ENCODE results near the gene ATP8A2. TPM values are rescaled to one million over a fixed set of nuclear protein-coding genes. Genes with fewer than 3 reads are reported as not detected.
A peak's percentile ranks its signal among the peaks of the same experiment; 100 is the strongest.
"Not testable (repeated sequence)": the region's sequence is repeated elsewhere in the genome, so short reads cannot be mapped to it uniquely, and the experiment has no call there.

Gene ATP8A2
- total RNA-seq, 2 donors from 2014 or later = 0.13 to 0.21 TPM

- Mint-ChIP-seq H3K27me3 (peaks cover 13% of the 10 kb centered on the region), H3K4me1 (no peaks in the 10 kb centered on the region), H3K36me3 (ENCODE audit: low read depth) (no peaks in the 10 kb centered on the region), H3K27ac (no peak overlapping the region), H3K4me3 (no peak overlapping the region), H3K9me3 (no peaks in the 10 kb centered on the region)
- no peak for ATAC-seq (replicated peaks)
Observed at GRCh38 chr13:25802579-25802978, 430.8 kb downstream of the ATP8A2 start.

- Mint-ChIP-seq H3K27me3 (peaks cover 13% of the 10 kb centered on the region), H3K4me3 (no peak overlapping the region)
- ATAC-seq (replicated peaks) = no peak
Observed at GRCh38 chr13:25803641-25804040, 431.9 kb downstream of the ATP8A2 start.

GRCh38 chr13:25806264-25806974 is 434.6 kb downstream of the ATP8A2 start:
- ATAC-seq (replicated peaks) = peak; percentile 92
- peaks cover 8% of the 10 kb centered on the region for H3K27me3 Mint-ChIP-seq
- H3K27ac Mint-ChIP-seq = no peak overlapping the region
- H3K9me3 Mint-ChIP-seq = peaks cover 4% of the 10 kb centered on the region
- H3K4me1 Mint-ChIP-seq = no peaks in the 10 kb centered on the region
- no peaks in the 10 kb centered on the region for H3K36me3 Mint-ChIP-seq (ENCODE audit: low read depth)
- no peak overlapping the region for H3K4me3 Mint-ChIP-seq

More at GRCh38 chr13:25803641-25804040, 431.9 kb downstream of the ATP8A2 start:
- Mint-ChIP-seq H3K9me3 (no peaks in the 10 kb centered on the region), H3K4me1 (no peaks in the 10 kb centered on the region), H3K36me3 (ENCODE audit: low read depth) (no peaks in the 10 kb centered on the region), H3K27ac (no peak overlapping the region)

- Mint-ChIP-seq H3K27me3 (peaks cover 3% of the 10 kb centered on the region), H3K9me3 (peaks cover 10% of the 10 kb centered on the region), H3K27ac (no peak overlapping the region), H3K36me3 (ENCODE audit: low read depth) (no peaks in the 10 kb centered on the region), H3K4me3 (no peak overlapping the region), H3K4me1 (no peaks in the 10 kb centered on the region)
- ATAC-seq (replicated peaks) = no peak
Observed at GRCh38 chr13:25807562-25807961, 435.8 kb downstream of the ATP8A2 start.

- H3K4me3 Mint-ChIP-seq = no peak overlapping the region
- no peak for ATAC-seq (replicated peaks)
- H3K9me3 Mint-ChIP-seq = peaks cover 10% of the 10 kb centered on the region
- peaks cover 3% of the 10 kb centered on the region for H3K27me3 Mint-ChIP-seq
- H3K27ac Mint-ChIP-seq = no peak overlapping the region
- H3K4me1 Mint-ChIP-seq = no peaks in the 10 kb centered on the region
- H3K36me3 Mint-ChIP-seq (ENCODE audit: low read depth) = no peaks in the 10 kb centered on the region
Observed at GRCh38 chr13:25811506-25811905, 439.7 kb downstream of the ATP8A2 start.

- Mint-ChIP-seq H3K27ac (no peak overlapping the region), H3K4me1 (no peaks in the 10 kb centered on the region), H3K9me3 (peaks cover 6% of the 10 kb centered on the region), H3K27me3 (no peaks in the 10 kb centered on the region), H3K36me3 (ENCODE audit: low read depth) (no peaks in the 10 kb centered on the region), H3K4me3 (no peak overlapping the region)
- no peak for ATAC-seq (replicated peaks)
Observed at GRCh38 chr13:25816239-25816638, 444.5 kb downstream of the ATP8A2 start.

GRCh38 chr13:25819856-25820530 is 448.2 kb downstream of the ATP8A2 start:
- no peaks in the 10 kb centered on the region for H3K36me3 Mint-ChIP-seq (ENCODE audit: low read depth)
- no peak for ATAC-seq (replicated peaks)
- H3K4me3 Mint-ChIP-seq = no peak overlapping the region
- no peaks in the 10 kb centered on the region for H3K4me1 Mint-ChIP-seq
- H3K9me3 Mint-ChIP-seq = no peaks in the 10 kb centered on the region
- H3K27ac Mint-ChIP-seq = no peak overlapping the region
- H3K27me3 Mint-ChIP-seq = no peaks in the 10 kb centered on the region

GRCh38 chr13:25821776-25822175 is 450.0 kb downstream of the ATP8A2 start:
- Mint-ChIP-seq H3K4me1 (no peaks in the 10 kb centered on the region), H3K27me3 (no peaks in the 10 kb centered on the region), H3K36me3 (ENCODE audit: low read depth) (no peaks in the 10 kb centered on the region), H3K27ac (no peak overlapping the region), H3K9me3 (no peaks in the 10 kb centered on the region), H3K4me3 (no peak overlapping the region)
- ATAC-seq (replicated peaks) = no peak

- not testable (repeated sequence) for H3K9me3 Mint-ChIP-seq; H3K27ac Mint-ChIP-seq; ATAC-seq (replicated peaks); H3K36me3 Mint-ChIP-seq (ENCODE audit: low read depth); H3K27me3 Mint-ChIP-seq; H3K4me1 Mint-ChIP-seq; H3K4me3 Mint-ChIP-seq
Observed at GRCh38 chr13:25827221-25827620, 455.4 kb downstream of the ATP8A2 start.

GRCh38 chr13:25827831-25828465 is 456.2 kb downstream of the ATP8A2 start:
- no peaks in the 10 kb centered on the region for H3K9me3 Mint-ChIP-seq
- H3K4me3 Mint-ChIP-seq = no peak overlapping the region
- no peaks in the 10 kb centered on the region for H3K4me1 Mint-ChIP-seq
- ATAC-seq (replicated peaks) = no peak
- no peak overlapping the region for H3K27ac Mint-ChIP-seq
- H3K27me3 Mint-ChIP-seq = peaks cover 4% of the 10 kb centered on the region
- no peaks in the 10 kb centered on the region for H3K36me3 Mint-ChIP-seq (ENCODE audit: low read depth)

- peaks cover 6% of the 10 kb centered on the region for H3K27me3 Mint-ChIP-seq
- ATAC-seq (replicated peaks) = no peak
- H3K9me3 Mint-ChIP-seq = no peaks in the 10 kb centered on the region
- no peak overlapping the region for H3K4me3 Mint-ChIP-seq
- H3K4me1 Mint-ChIP-seq = no peaks in the 10 kb centered on the region
- H3K27ac Mint-ChIP-seq = no peak overlapping the region
- H3K36me3 Mint-ChIP-seq (ENCODE audit: low read depth) = no peaks in the 10 kb centered on the region
Observed at GRCh38 chr13:25833761-25834160, 462.0 kb downstream of the ATP8A2 start.

GRCh38 chr13:25836574-25837336 is 465.0 kb downstream of the ATP8A2 start:
- no peak for ATAC-seq (replicated peaks)
- Mint-ChIP-seq H3K27ac (no peak overlapping the region), H3K9me3 (no peaks in the 10 kb centered on the region), H3K27me3 (peaks cover 9% of the 10 kb centered on the region), H3K4me1 (no peaks in the 10 kb centered on the region), H3K36me3 (ENCODE audit: low read depth) (no peaks in the 10 kb centered on the region), H3K4me3 (no peak overlapping the region)

GRCh38 chr13:25839371-25839770 is 467.6 kb downstream of the ATP8A2 start:
- Mint-ChIP-seq H3K27me3 (peaks cover 13% of the 10 kb centered on the region), H3K4me1 (peaks cover 4% of the 10 kb centered on the region), H3K4me3 (no peak overlapping the region), H3K9me3 (no peaks in the 10 kb centered on the region), H3K36me3 (ENCODE audit: low read depth) (no peaks in the 10 kb centered on the region), H3K27ac (no peak overlapping the region)
- no peak for ATAC-seq (replicated peaks)

- ATAC-seq (replicated peaks) = no peak
- Mint-ChIP-seq H3K27me3 (peaks cover 10% of the 10 kb centered on the region), H3K27ac (no peak overlapping the region), H3K4me1 (peaks cover 4% of the 10 kb centered on the region), H3K9me3 (no peaks in the 10 kb centered on the region), H3K4me3 (no peak overlapping the region), H3K36me3 (ENCODE audit: low read depth) (no peaks in the 10 kb centered on the region)
Observed at GRCh38 chr13:25840261-25840660, 468.5 kb downstream of the ATP8A2 start.

Data from activated T-helper 17 cell treated with anti-CD3 and anti-CD28 coated beads, Interleukin-2, amount 50 U/mL, for 72 hours (primary cell).